ENCODE measurements around the gene BICD1.

DNA sequence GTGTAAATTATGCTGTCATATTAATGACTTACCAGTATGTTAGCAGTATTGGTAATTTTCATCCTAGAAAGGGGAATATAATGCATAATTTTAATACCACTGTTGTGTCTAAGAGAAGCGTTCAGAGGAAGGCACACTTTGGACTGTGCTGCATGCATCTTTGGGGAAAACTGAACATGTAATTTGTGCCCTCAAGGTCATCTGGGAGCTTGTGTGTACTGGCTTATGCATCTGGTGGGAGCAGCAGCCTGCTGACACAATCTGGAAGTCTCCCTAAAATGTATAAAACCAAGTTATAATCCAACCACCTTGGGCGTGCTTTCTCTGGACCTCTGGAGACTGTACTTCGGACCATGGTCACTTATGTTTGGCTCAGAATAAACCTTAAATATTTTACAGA lies 306.8 kb downstream of the BICD1 start:
- TF ChIP-seq, protein P1, sequence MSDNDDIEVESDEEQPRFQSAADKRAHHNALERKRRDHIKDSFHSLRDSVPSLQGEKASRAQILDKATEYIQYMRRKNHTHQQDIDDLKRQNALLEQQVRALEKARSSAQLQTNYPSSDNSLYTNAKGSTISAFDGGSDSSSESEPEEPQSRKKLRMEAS (IDR thresholded peaks at IDR 0.05): no peak
- no peak for TF ChIP-seq POLR2A (IDR thresholded peaks at IDR 0.05; ENCODE audit: insufficient read depth in 1 of 2, low read depth in 2 of 2, low read length in 2 of 2)
- TF ChIP-seq, protein P2, sequence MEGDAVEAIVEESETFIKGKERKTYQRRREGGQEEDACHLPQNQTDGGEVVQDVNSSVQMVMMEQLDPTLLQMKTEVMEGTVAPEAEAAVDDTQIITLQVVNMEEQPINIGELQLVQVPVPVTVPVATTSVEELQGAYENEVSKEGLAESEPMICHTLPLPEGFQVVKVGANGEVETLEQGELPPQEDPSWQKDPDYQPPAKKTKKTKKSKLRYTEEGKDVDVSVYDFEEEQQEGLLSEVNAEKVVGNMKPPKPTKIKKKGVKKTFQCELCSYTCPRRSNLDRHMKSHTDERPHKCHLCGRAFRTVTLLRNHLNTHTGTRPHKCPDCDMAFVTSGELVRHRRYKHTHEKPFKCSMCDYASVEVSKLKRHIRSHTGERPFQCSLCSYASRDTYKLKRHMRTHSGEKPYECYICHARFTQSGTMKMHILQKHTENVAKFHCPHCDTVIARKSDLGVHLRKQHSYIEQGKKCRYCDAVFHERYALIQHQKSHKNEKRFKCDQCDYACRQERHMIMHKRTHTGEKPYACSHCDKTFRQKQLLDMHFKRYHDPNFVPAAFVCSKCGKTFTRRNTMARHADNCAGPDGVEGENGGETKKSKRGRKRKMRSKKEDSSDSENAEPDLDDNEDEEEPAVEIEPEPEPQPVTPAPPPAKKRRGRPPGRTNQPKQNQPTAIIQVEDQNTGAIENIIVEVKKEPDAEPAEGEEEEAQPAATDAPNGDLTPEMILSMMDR (CRISPR knock-in tag; IDR thresholded peaks at IDR 0.05): no peak
- no peak for TF ChIP-seq EHMT2 (IDR thresholded peaks at IDR 0.05; ENCODE audit: borderline replicate concordance, low read depth, low read length)

All from HepG2 (cell line).